ENCODE results near the gene DCAKD.

DCAKD gene

GRCh38 chr17:45051060-45051719, at the start of gene DCAKD:
Gene DCAKD (minus strand): TSS chr17:45051632. CDS start chr17:45034885, 16,747 bp downstream.
- DNase-seq: peak; percentile 74

GRCh38 chr17:45098869-45099616, 47.6 kb upstream of the DCAKD start:
- peak; percentile 53 for DNase-seq

- peak; percentile 62 for DNase-seq
These were observed 46.8 kb upstream of the DCAKD start for GRCh38 chr17:45098081-45098868.

GRCh38 chr17:45096926-45097325, 45.5 kb upstream of the DCAKD start:
- DNase-seq: no peak

- DNase-seq: no peak
These were observed 44.7 kb upstream of the DCAKD start for GRCh38 chr17:45096141-45096540.

- DNase-seq: no peak
These were observed 42.1 kb upstream of the DCAKD start for GRCh38 chr17:45093444-45094110.

- DNase-seq: no peak
These were observed 41.5 kb upstream of the DCAKD start for GRCh38 chr17:45092911-45093430.

- no peak for DNase-seq
These were observed 40.5 kb upstream of the DCAKD start for GRCh38 chr17:45091778-45092425.

GRCh38 chr17:45090711-45091110, 39.3 kb upstream of the DCAKD start:
- DNase-seq: no peak

- DNase-seq: no peak
These were observed 37.3 kb upstream of the DCAKD start for GRCh38 chr17:45088741-45089140.

GRCh38 chr17:45087978-45088377, 36.5 kb upstream of the DCAKD start:
- DNase-seq: no peak

- no peak for DNase-seq
These were observed 36.1 kb upstream of the DCAKD start for GRCh38 chr17:45087504-45087975.

GRCh38 chr17:45086865-45087503, 35.6 kb upstream of the DCAKD start:
- DNase-seq: no peak

- no peak for DNase-seq
These were observed 35.0 kb upstream of the DCAKD start for GRCh38 chr17:45086391-45086790.

GRCh38 chr17:45081047-45081703, 29.7 kb upstream of the DCAKD start:
- DNase-seq: no peak

GRCh38 chr17:45077643-45078042, 26.2 kb upstream of the DCAKD start:
- DNase-seq: no peak

- no peak for DNase-seq
These were observed 22.1 kb upstream of the DCAKD start for GRCh38 chr17:45073414-45074070.

GRCh38 chr17:45070809-45071208, 19.4 kb upstream of the DCAKD start:
- DNase-seq: no peak

GRCh38 chr17:45070001-45070400, 18.6 kb upstream of the DCAKD start:
- no peak for DNase-seq

- DNase-seq: no peak
These were observed 16.2 kb upstream of the DCAKD start for GRCh38 chr17:45067637-45068036.

- no peak for DNase-seq
These were observed 11.8 kb upstream of the DCAKD start for GRCh38 chr17:45063198-45063597.

All from NCI-H524 treated with DMSO at 0.1 percent for 48 hours (cell line).